ENCODE results near the gene LENG9.

Gene LENG9

DNA sequence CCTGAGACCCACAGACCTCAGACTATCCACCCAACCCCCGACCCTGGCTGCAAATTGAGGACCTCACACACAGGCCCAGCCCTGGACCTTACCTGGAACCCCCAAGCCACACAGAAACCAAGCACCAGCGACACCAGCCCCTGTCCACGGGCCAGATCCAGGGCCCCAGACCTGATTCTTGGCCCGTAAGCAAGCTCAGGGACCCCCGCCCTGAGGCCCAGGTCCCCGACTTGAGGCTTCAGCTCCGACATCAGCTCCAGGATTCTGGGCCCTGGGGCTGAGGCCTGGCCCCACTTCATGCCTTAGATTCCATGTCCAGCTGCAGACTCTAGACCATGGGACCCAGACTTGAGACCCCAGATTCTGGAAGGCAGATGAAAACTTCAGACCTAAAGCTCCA, 42.1 kb downstream of the LENG9 start:
- no peak for DNase-seq (ENCODE audit: low read depth)

DNA sequence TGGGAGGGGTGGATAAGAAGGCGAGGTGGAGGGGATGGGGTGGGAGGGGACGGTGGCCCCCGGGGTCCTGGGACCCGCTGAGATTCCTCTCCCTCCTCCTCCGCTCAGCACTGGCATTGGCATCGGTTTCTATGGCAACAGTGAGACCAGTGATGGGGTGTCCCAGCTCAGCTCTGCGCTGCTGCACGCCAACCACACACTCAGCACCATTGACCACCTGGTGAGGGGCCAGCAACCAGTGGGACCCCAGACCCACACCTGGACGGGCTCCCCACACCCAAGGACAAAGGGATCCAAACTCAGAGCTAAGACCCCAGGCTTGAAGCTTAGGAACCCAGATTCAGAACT, 42.4 kb downstream of the LENG9 start:
- no peak for DNase-seq (ENCODE audit: low read depth)

DNA sequence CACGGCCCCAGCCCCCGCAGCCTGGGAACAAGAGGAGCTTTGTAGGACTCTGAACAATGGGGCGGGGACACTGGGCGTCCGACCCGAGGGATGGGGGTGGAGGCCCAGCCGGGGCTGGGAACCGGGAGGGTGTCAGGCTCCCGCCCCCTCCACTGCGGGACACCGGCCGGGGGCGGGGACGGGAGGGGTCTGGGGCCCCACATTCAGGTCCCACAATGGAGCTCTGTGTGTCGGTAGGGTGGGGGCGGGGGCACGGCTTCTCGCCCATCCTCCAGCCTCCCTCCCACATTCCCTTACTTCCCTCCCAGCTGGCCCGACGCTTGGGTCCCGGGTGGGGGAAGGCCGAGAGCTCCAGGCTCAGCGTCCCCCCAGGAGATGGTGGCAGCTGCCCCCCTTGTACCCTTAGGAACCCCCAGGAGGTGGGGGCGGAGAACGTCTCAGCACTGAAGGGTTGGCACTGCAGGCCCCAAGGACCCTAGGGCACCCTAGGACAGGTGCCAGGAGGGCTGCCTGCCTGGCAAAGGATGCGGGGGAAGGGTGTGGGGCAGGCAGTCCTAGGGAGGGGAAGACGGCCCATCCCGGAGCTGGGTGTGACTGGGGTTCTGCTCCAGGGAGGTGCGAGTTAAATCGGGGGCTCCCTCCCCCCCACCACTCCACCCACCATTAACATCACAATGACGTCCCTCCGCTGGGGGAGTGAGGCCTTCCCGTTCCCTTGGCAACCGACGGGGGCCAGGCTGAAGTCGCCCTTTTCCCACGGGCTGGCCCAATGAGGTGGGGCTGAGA, 43.0 kb downstream of the LENG9 start:
- DNase-seq (ENCODE audit: low read depth), result peak; percentile 27

DNA sequence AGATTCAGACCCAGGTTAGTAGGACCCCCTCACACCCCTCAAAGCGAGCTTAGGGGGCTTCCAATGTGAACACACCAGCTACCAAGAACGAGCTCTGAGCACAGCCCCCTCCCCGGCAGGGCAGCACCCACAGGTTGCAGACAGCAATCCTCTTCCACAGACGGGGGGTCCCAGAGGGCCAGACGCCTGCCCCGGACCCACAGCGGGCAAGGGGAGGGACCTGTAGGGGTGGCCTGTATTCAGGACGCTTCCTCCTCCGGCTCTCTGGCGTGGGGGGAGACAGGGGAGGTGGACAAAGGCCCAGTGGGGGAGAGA, 43.6 kb downstream of the LENG9 start:
- no peak for DNase-seq (ENCODE audit: low read depth)

- DNase-seq (ENCODE audit: low read depth), result no peak
These were observed 44.4 kb downstream of the LENG9 start for GRCh38 chr19:54418930-54419800.

DNA sequence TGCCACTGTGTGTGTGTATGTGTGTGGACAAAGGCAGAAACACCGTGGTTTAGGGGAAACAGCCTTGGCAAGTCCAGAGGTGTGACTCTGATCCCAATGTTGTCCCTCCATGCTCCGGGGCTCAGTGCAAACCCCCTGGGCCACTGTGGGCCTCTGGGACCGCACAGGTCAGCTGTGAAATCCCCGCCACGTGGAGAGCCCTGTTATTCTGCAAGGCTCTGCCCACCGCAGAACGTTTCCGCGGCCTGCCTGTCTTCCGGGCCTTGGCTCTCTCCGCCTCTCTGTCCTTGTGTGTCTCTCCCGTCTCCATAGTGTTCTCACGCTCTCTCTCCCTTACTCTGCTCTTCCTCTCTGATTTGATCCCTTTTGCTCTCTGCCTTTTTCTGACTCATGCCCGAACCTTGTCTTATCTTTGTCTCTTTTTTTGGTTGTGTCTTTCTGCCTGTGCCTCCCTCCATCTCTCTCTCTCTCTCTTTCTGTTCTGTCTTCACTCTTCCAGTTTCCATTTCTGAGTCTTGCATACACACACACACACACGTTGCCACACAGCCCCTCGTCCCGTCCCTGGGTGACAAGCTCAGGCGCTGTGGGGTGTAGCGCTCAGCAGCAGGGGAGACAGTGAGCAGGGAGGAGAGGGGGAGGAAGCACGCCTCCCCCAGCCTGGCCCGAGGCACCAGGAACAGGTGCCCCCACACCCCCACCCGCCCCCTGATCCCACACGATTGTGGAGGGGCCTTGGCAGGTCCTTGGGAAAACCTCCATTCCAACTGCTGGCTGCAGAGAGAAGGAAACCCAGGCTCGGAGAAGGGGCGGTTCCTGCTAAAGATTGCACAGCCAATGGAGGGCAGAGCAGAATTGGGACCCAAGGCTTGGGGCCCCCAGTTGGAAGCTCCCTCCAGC, 45.3 kb downstream of the LENG9 start:
- peak; percentile 71 for DNase-seq (ENCODE audit: low read depth)

DNA sequence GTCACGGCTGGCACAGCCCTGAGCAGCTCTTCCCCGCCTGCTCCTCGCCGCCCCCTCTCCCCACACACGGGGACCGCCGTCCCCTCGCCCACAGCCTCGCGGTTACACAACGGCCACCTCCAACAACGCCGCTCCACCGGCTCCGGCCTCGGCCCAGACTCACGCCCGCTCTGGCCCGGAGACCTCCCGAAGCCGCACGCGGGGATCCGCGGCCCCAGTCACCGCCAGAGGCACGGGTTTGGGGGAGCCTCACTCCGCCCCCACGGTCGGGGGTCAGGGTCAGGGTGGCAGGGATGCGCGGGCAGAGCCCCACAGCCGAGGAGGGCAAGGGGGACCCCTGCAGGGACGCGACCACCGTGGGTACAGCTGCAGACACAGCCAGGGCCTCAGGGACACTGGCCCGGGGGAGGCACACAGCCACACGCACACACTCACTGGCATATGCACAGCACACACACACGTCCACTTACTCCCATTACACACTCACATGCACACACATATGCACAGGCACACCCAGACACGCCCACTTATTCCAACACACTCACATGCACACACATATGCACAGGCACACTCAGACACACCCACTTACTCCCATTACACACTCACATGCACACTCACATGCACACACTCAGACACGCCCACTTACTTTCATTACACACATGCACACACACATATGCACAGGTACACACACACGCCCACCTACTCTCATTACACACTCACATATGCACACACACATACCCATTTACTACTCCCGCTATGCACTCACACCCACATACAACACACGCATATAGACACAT, 46.7 kb downstream of the LENG9 start:
- no peak for DNase-seq (ENCODE audit: low read depth)

DNA sequence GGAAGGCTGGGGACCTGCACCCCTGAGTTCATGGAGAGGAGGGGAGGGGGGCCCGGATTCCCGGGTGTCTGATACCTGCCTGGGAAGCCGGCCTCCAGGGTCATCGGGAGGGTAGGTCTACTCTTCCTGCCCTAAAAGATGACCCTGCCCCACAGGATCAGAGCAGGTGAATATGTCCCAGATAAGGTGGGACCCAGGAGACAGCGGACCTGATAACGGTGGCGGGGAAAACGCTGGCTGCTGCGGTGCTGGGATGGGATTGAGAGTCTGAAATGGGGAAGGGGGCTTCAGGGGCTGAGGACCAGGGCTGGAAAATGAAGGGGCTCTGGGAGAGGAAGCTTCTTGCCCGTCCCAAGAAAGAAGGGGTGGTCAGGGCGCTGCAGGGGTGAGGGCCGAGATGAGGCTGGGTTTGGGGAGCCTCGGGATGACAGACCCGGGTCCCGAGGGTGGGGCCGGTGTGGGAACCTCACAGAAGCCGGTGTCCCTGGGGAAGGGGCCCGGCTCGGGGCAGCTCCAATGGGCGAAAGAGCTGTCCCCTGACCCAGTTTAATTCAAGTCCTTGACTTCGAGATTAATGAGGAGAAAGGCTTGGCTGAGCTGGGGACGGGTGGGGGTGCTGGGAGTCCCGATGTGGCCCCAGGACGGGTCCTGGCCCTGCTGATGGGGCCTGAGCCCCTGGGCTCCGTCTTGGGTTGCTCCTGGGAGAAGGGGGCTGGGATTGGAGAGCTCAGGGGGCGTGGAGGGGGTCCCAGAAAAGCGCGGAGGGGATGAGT, 47.5 kb downstream of the LENG9 start:
- no peak for DNase-seq (ENCODE audit: low read depth)

DNA sequence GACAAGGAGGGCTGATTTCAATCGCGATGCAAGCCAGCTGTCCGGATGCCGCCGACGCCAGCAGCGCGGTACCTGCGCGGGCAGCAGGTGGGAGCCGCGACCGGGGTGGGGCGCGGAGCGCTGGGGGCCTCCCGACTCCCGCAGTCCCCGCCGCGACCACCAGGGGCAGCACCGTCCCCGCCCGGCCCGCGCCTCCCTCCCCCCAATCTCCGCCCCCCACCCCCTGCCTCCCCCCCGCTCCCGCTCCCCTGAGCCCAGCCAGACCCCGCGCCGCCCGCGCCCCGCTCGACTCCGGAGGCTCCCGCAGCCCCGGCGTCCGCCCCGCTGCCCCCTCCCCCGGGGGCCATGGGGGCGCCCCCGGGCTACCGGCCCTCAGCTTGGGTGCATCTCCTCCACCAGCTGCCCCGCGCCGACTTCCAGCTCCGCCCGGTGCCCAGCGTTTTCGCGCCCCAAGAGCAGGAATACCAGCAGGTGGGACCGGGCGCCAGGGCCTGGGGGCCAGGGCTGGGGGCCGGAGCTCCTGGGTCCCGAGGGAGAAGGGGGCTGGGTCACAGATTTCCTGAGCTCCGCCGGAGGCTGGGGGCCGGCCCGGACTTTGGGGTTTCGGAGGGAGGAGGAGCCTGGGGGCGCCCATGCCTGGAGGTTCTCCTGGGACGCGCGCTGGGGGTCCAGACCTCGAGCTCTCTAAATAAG, 48.2 kb downstream of the LENG9 start, which contains the start of gene TTYH1:
TSS of gene TTYH1 (plus strand) at position 257 of the 693 bp plus-strand sequence. CDS start at position 346, 89 bp downstream.
- no peak for DNase-seq (ENCODE audit: low read depth)

DNA sequence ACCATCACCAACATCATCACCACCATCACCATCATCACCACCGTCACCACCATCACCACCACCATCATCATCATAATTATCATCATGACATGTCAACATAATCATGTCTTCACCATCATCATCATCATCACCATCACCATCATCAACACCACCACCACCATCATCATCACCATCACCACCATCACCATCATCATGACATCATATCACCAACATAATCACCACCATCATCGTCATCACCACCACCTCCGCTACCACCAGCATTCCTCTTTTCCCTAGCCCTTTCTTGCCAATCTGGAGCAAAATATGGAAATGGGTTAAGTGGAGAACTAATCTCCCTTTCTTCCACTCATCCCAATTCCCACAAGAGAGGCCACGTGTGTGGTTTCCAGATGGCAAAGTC, 49.4 kb downstream of the LENG9 start:
- DNase-seq (ENCODE audit: low read depth), result no peak

GRCh38 chr19:54412877-54413276, 50.7 kb downstream of the LENG9 start:
- no peak for DNase-seq (ENCODE audit: low read depth)
